Measurements from ENCODE around the gene NFXL1. TPM values are rescaled to one million over a fixed set of nuclear protein-coding genes. Genes with fewer than 3 reads are reported as not detected.

NFXL1 gene
- total and polyA plus RNA-seq, 7 donors: 1.8 to 20.5 (median 8.0) TPM

DNA sequence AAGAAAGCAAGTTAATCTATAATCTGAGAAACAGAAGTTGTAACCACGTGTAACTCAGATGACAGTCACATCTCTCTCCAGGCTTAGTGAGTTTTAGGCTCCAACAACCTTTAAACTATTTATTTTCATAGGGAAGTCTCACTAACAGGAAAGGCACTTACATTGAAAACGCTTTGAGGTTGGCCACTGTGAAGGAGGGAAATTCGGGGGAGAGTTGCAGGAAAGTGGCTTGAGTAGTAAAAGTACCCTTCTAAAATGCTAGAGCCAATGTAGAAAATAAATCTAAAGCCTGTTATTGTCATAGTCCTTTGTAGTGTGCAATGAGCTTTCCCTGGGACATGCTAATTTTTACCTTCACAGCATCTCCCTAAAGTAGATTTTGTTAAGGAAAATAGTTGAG lies 995 bp upstream of the NFXL1 start:
- no peak for DNase-seq
- Histone ChIP-seq H3K27ac (no peak overlapping the region), H3K4me1 (peaks cover 0 to 28% (median 13%) of the 10 kb centered on the region in 4 donors), H3K27me3 (no peaks in the 10 kb centered on the region), H3K4me3 (no peak overlapping the region), H3K36me3 (peaks cover 0 to 7% (median 0%) of the 10 kb centered on the region in 4 donors), H3K9me3 (no peaks in the 10 kb centered on the region)
- TF ChIP-seq POLR2A (IDR thresholded peaks at IDR 0.05): no peak
- TF ChIP-seq EP300 (IDR thresholded peaks at IDR 0.05): no peak
- TF ChIP-seq, protein P1, sequence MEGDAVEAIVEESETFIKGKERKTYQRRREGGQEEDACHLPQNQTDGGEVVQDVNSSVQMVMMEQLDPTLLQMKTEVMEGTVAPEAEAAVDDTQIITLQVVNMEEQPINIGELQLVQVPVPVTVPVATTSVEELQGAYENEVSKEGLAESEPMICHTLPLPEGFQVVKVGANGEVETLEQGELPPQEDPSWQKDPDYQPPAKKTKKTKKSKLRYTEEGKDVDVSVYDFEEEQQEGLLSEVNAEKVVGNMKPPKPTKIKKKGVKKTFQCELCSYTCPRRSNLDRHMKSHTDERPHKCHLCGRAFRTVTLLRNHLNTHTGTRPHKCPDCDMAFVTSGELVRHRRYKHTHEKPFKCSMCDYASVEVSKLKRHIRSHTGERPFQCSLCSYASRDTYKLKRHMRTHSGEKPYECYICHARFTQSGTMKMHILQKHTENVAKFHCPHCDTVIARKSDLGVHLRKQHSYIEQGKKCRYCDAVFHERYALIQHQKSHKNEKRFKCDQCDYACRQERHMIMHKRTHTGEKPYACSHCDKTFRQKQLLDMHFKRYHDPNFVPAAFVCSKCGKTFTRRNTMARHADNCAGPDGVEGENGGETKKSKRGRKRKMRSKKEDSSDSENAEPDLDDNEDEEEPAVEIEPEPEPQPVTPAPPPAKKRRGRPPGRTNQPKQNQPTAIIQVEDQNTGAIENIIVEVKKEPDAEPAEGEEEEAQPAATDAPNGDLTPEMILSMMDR (IDR thresholded peaks at IDR 0.05): no peak
- TF ChIP-seq POLR2AphosphoS5 (IDR thresholded peaks at IDR 0.05): no peak
- 21 to 34% methylated on average over 3 of the region's 3 CpGs for WGBS, 2 donors
- intact Hi-C loops (cut with DNase I): loop anchor here (2.0 to 10.0 kb wide), 2 partner anchors 359 to 425 kb away; partner anchors contain the start of gene SLAIN2

DNA sequence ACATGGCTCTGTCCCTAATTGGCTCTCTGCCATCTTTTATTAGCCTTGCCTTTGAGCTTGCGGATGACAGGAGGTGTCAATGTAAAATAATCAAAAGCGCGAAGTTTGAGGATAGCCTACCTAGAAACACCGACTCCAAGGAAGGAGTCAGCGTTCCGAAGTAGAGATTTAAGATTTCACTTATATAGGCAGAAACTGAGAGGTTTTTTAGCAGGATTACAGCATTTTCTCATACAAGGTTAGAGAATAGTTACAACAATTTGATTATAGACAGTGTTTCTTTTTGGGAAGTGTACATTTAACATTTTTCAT lies 499 bp upstream of the NFXL1 start:
- WGBS, 2 donors: 1% methylated on average over 6 of the region's 6 CpGs
- TF ChIP-seq, protein P1 (IDR thresholded peaks at IDR 0.05): no peak
- TF ChIP-seq EP300 (IDR thresholded peaks at IDR 0.05) (no peak), POLR2AphosphoS5 (IDR thresholded peaks at IDR 0.05) (no peak), POLR2A (IDR thresholded peaks at IDR 0.05) (no peak)
- DNase-seq: no peak
- Histone ChIP-seq H3K4me3 (peak overlapping the region; percentile 75 to 87 (median 82)), H3K4me1 (peaks cover 0 to 28% (median 13%) of the 10 kb centered on the region in 4 donors), H3K36me3 (peaks cover 0 to 11% (median 2%) of the 10 kb centered on the region in 4 donors), H3K27me3 (no peaks in the 10 kb centered on the region), H3K9me3 (no peaks in the 10 kb centered on the region), H3K27ac (peak overlapping the region in 3 of 4 donors; percentile 78 to 83 (median 81))
- intact Hi-C loops (cut with DNase I): loop anchor here (2.0 to 10.0 kb wide), 4 partner anchors 360 to 917 kb away; partner anchors contain the start of genes ATP10D, OCIAD1 and SLAIN2

DNA sequence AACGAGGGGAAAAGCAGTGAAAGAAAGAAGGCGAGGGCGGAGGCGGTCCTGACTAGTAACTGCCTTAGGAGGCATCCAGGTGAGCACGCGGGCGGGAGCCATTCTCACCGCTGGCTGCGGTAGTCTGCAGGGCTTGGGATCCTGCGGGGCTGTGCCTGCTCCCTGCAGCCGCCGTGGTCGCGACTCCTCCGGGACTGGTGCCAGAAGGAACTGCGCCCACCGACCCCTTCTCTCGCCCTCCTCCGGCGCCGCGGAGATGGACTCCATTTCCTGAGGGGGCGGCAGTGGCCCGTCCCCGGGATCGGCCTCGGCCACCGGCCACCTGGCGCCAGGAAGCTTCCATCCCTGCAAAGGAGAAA lies 543 bp downstream of the NFXL1 start:
- peak; percentile 69 for DNase-seq
- no peak for TF ChIP-seq POLR2A (IDR thresholded peaks at IDR 0.05)
- no peak for TF ChIP-seq POLR2AphosphoS5 (IDR thresholded peaks at IDR 0.05)
- TF ChIP-seq, protein P1 (IDR thresholded peaks at IDR 0.05): no peak
- no peak for TF ChIP-seq EP300 (IDR thresholded peaks at IDR 0.05)
- H3K36me3 ChIP-seq: peaks cover 0 to 20% (median 2%) of the 10 kb centered on the region in 4 donors
- H3K9me3 ChIP-seq: no peaks in the 10 kb centered on the region
- H3K27ac ChIP-seq: peak overlapping the region; percentile 75 to 83 (median 80)
- intact Hi-C loops (cut with DNase I): loop anchor here (2.0 to 10.0 kb wide), 4 partner anchors 361 to 918 kb away; partner anchors contain the start of genes ATP10D, OCIAD1 and SLAIN2
- 0% methylated on average over 29 of the region's 29 CpGs for WGBS, 2 donors
- H3K4me3 ChIP-seq: peak overlapping the region; percentile 75 to 87 (median 82)
- H3K27me3 ChIP-seq: no peaks in the 10 kb centered on the region
- H3K4me1 ChIP-seq: peaks cover 0 to 28% (median 13%) of the 10 kb centered on the region in 4 donors

DNA sequence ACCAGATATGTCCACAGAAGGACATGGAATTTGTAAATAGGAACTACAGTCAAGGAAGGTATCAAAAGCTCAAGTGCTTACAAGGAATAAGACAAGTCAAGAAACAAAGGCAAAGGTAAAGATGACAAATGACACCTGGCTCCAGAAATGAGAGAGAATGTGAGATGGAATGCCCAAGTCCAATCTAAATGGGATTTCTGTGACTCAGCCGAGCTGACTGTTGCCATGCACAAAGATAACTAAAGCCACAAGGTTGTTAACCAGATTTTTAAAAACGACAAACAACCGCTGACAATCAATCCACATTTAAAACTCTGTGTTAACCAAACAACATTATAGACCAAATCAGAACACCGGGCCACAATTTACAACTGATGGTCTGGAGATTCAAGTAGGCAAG lies 1.1 kb downstream of the NFXL1 start:
- no peak for TF ChIP-seq POLR2AphosphoS5 (IDR thresholded peaks at IDR 0.05)
- TF ChIP-seq EP300 (IDR thresholded peaks at IDR 0.05): no peak
- no peak for TF ChIP-seq POLR2A (IDR thresholded peaks at IDR 0.05)
- TF ChIP-seq, protein P1 (IDR thresholded peaks at IDR 0.05): no peak
- Histone ChIP-seq H3K27me3 (no peaks in the 10 kb centered on the region), H3K4me3 (peak overlapping the region; percentile 75 to 87 (median 82)), H3K9me3 (no peaks in the 10 kb centered on the region), H3K36me3 (peaks cover 0 to 25% (median 2%) of the 10 kb centered on the region in 4 donors), H3K4me1 (peaks cover 0 to 28% (median 13%) of the 10 kb centered on the region in 4 donors), H3K27ac (peak overlapping the region in 1 of 4 donors; percentile 81)
- WGBS, 2 donors: 3 to 29% methylated on average over 4 of the region's 4 CpGs
- DNase-seq: no peak
- intact Hi-C loops (cut with DNase I): loop anchor here (5.0 to 10.0 kb wide), 3 partner anchors 361 to 919 kb away; partner anchors contain the start of genes ATP10D and OCIAD1
